ENCODE results near the gene RNF38. TPM values are rescaled to one million over a fixed set of nuclear protein-coding genes. Genes with fewer than 3 reads are reported as not detected.
"Not testable (repeated sequence)": the region's sequence is repeated elsewhere in the genome, so short reads cannot be mapped to it uniquely, and the experiment has no call there.

The RNF38 gene
- total RNA-seq, 1 experiment from 2014 or later = 10.8 TPM

DNA sequence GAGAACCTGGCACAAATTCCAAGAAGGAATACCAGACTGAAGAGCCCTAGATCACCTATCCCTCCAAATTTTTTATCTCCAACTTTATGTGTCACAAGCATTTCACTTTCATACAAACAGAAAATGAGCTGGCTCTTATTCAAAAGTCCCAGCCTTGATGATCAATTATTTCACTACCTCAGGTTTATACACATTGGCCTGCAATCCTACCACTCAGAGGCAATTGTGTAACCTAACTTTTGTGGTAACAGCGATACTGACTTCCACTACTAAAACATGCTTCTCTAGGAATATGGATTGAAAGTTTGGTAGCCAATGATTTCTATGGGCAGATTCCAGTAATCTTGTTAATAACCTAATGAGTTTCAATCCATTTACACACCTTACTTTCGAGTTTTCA lies 10.5 kb downstream of the RNF38 start:
- Mint-ChIP-seq H3K27ac (ENCODE audit: unreplicated experiment) (no peak overlapping the region), H3K9me3 (ENCODE audit: low read depth, unreplicated experiment) (no peaks in the 10 kb centered on the region), H3K27me3 (ENCODE audit: unreplicated experiment) (no peaks in the 10 kb centered on the region), H3K4me3 (ENCODE audit: low read depth, unreplicated experiment) (no peak overlapping the region), H3K4me1 (ENCODE audit: low read depth, unreplicated experiment) (peaks cover 6% of the 10 kb centered on the region), H3K36me3 (ENCODE audit: insufficient read depth, unreplicated experiment) (no peaks in the 10 kb centered on the region)
- DNase-seq = no peak
- intact Hi-C loops (cut with micrococcal nuclease; ENCODE audit: unreplicated experiment) = no loop called here
- CTCF ChIA-PET = no interaction called here
- BruUV-seq (replicated peaks) = no TSS peak
- TF ChIP-seq, protein P1, sequence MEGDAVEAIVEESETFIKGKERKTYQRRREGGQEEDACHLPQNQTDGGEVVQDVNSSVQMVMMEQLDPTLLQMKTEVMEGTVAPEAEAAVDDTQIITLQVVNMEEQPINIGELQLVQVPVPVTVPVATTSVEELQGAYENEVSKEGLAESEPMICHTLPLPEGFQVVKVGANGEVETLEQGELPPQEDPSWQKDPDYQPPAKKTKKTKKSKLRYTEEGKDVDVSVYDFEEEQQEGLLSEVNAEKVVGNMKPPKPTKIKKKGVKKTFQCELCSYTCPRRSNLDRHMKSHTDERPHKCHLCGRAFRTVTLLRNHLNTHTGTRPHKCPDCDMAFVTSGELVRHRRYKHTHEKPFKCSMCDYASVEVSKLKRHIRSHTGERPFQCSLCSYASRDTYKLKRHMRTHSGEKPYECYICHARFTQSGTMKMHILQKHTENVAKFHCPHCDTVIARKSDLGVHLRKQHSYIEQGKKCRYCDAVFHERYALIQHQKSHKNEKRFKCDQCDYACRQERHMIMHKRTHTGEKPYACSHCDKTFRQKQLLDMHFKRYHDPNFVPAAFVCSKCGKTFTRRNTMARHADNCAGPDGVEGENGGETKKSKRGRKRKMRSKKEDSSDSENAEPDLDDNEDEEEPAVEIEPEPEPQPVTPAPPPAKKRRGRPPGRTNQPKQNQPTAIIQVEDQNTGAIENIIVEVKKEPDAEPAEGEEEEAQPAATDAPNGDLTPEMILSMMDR (IDR thresholded peaks at IDR 0.05; ENCODE audit: unreplicated experiment) = no peak

DNA sequence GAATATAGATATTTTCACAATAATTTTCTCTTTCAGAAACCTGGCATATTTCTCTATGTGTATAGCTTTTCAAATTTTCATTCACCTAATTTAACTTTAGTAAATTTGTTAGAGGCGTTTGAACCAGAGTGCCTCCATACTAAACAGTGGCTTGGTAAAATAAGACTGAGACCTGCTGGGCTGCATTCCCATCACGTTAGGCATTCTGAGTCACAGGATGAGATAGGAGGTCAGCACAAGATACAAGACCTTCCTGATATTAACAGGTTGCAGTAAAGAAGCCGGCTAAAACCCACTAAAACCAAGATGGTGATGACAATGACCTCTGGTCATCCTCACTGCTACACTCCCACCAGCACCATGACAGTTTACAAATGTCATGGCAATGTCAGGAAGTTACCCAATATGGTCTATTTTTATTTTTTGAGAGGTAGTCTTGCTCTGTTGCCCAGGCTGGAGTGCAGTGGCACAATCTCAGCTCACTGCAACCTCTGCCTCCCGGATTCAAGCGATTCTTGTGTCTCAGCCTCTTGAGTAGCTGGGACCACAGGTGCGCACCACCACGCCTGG lies 13.6 kb downstream of the RNF38 start:
- intact Hi-C loops (cut with micrococcal nuclease; ENCODE audit: unreplicated experiment); BruUV-seq (replicated peaks); DNase-seq; H3K27ac Mint-ChIP-seq (ENCODE audit: unreplicated experiment); H3K4me3 Mint-ChIP-seq (ENCODE audit: low read depth, unreplicated experiment); H3K9me3 Mint-ChIP-seq (ENCODE audit: low read depth, unreplicated experiment); H3K36me3 Mint-ChIP-seq (ENCODE audit: insufficient read depth, unreplicated experiment); CTCF ChIA-PET; H3K4me1 Mint-ChIP-seq (ENCODE audit: low read depth, unreplicated experiment); H3K27me3 Mint-ChIP-seq (ENCODE audit: unreplicated experiment): not testable (repeated sequence)

DNA sequence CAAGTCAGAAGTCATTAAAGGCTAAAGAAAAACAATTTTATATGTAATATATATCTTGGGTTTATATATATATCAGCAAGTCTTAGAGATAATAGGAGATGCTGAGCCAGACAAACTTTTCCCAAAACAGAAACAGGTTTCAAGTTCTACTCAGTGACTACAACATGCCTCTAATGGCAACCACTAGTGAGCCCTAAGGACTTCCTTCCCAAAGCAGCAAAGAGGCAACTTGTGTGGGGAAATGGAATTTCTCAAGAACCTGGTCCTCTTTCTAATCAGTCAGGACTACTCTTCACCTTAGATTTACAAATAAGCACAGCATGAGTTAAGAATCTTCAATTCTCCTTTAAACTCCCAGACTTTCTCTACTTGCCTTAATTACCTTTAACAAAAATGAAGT lies 17.6 kb downstream of the RNF38 start:
- H3K4me3 Mint-ChIP-seq (ENCODE audit: low read depth, unreplicated experiment) = no peak overlapping the region
- no peak overlapping the region for H3K27ac Mint-ChIP-seq (ENCODE audit: unreplicated experiment)
- no peaks in the 10 kb centered on the region for H3K4me1 Mint-ChIP-seq (ENCODE audit: low read depth, unreplicated experiment)
- H3K27me3 Mint-ChIP-seq (ENCODE audit: unreplicated experiment) = no peaks in the 10 kb centered on the region
- DNase-seq = no peak
- CTCF ChIA-PET = no interaction called here
- TF ChIP-seq, protein P1 (IDR thresholded peaks at IDR 0.05; ENCODE audit: unreplicated experiment) = no peak
- no peaks in the 10 kb centered on the region for H3K36me3 Mint-ChIP-seq (ENCODE audit: insufficient read depth, unreplicated experiment)
- intact Hi-C loops (cut with micrococcal nuclease; ENCODE audit: unreplicated experiment) = no loop called here
- BruUV-seq (replicated peaks) = no TSS peak
- no peaks in the 10 kb centered on the region for H3K9me3 Mint-ChIP-seq (ENCODE audit: low read depth, unreplicated experiment)

DNA sequence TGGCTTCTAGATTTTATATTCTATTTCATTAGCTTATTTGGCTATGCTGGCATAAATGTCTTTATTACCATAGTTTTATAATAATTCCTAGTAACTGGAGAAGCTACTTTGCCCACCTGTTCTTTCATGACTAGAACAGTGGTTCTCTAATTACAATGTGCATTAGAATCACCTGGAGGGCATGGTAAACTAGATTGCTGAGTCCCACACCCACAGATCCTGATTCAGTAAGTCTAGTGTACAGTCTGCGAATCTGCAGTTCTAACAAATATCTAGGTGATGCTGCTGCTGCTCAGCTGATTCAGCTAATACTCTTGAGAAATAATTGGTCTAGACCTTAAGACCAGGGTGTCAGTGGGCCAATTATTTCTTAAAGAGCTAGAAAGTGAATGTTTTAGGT lies 35.5 kb downstream of the RNF38 start:
- TF ChIP-seq, protein P1 (IDR thresholded peaks at IDR 0.05; ENCODE audit: unreplicated experiment) = no peak
- Mint-ChIP-seq H3K4me3 (ENCODE audit: low read depth, unreplicated experiment) (no peak overlapping the region), H3K27me3 (ENCODE audit: unreplicated experiment) (no peaks in the 10 kb centered on the region), H3K9me3 (ENCODE audit: low read depth, unreplicated experiment) (no peaks in the 10 kb centered on the region), H3K27ac (ENCODE audit: unreplicated experiment) (no peak overlapping the region), H3K4me1 (ENCODE audit: low read depth, unreplicated experiment) (no peaks in the 10 kb centered on the region), H3K36me3 (ENCODE audit: insufficient read depth, unreplicated experiment) (no peaks in the 10 kb centered on the region)
- CTCF ChIA-PET = no interaction called here
- DNase-seq = no peak
- intact Hi-C loops (cut with micrococcal nuclease; ENCODE audit: unreplicated experiment) = no loop called here
- no TSS peak for BruUV-seq (replicated peaks)

DNA sequence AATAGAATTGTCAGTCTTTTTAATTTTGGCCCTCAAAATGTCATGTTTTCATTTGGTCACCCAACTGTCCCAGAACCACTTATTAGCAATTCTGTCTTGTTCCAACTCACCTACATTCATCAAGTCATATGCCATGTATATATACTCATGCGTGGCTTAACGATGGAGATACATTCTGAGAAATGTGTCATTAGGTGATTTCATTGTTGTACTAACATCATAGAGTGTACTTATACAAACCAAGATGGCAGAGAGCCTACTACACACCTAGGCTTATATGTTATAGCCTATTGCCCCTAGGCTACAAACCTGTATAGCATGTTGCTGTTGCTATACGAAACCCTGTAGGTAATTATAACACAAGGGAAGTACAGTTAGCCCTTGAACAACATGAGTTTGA lies 36.6 kb downstream of the RNF38 start:
- DNase-seq = no peak
- Mint-ChIP-seq H3K4me3 (ENCODE audit: low read depth, unreplicated experiment) (no peak overlapping the region), H3K27me3 (ENCODE audit: unreplicated experiment) (no peaks in the 10 kb centered on the region), H3K36me3 (ENCODE audit: insufficient read depth, unreplicated experiment) (no peaks in the 10 kb centered on the region), H3K4me1 (ENCODE audit: low read depth, unreplicated experiment) (no peaks in the 10 kb centered on the region), H3K9me3 (ENCODE audit: low read depth, unreplicated experiment) (no peaks in the 10 kb centered on the region), H3K27ac (ENCODE audit: unreplicated experiment) (no peak overlapping the region)
- no TSS peak for BruUV-seq (replicated peaks)
- intact Hi-C loops (cut with micrococcal nuclease; ENCODE audit: unreplicated experiment) = no loop called here
- CTCF ChIA-PET = no interaction called here
- TF ChIP-seq, protein P1 (IDR thresholded peaks at IDR 0.05; ENCODE audit: unreplicated experiment) = no peak

Data from Calu3 (cell line).